Activated CD4-positive, alpha-beta T cell treated with anti-CD3 and anti-CD28 coated beads, Interleukin-2, amount 50 U/mL, for 1 hour (primary cell): ENCODE measurements around the gene DPH1.

Source experiments
- DNase-seq: peaks from one replicate; pipeline ENCODE4 v3.0.0-alpha.2; 2020

The DPH1 gene

DNA sequence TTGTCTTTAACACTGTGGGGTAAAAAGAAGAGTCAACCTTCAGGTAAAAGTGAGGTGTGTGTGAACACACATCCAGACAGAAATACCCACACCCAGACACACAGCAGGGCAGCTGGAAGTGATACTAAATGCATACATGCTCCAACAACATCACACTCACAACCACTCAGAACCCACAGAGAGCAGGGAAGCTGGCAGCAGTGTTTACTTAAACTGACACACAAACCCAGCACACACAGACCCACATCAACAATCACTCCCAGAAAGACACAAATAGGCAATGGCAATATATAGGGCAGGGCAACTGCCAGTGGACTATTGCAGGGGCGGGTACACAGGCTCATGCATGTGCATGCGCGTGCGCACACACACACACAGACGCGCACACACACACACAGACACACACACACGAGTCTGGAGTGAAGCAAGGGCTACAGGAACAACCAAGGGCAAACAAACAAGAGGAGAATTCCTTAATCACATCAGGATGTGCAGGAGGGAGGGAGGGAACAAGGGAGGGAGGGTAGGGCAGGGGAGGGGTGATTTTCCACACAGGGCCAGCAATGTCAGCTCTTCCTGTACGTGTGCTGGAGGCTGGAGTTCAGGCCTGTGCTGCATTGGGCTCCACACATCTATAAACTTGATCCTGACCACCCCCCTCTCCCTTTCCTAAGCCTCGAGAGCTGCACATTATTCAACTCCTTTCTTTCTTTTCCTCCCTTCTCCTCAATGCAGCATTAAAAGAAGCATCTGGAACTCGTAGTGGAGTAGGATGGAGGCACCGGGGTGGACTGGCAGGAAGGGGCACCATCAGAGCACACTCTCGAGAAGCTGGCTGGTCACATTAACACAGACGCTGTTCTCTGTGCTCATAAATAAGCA is 55.1 kb downstream of the DPH1 start:
- DNase-seq, result no peak

DNA sequence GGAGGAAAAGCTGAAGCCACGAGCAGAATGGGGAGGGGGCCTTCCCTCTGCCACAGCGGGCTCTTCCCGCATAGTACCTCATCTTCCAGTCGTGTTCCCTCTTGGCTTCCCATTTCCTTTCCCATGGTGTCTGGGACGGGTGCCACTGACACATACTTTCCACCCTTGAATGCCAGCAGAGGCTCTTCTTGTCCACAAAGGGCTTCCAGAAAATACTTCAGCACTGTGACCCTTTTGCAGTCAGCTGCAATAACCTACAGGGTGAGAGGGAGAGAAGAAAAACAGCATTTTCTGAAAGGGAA is 55.6 kb downstream of the DPH1 start:
- no peak for DNase-seq

DNA sequence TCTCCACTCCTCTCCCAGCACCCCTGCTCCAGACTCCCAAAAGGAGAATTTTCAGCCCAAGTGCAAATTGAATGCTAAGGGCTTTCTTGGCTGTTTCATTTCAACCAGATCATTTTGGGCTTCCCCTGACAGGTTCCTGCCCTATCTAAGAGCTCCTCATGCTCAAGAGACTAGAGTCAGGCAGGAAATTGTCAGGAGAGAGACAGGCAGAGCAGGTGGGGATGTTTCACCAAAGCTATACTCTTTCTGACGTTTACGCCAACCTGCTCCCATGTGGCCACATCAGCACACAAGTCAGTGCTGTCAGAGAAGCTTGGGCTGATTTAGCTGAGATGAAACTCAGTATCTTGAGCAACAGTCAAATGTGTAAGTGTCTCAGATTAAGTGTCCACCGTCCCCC is 56.4 kb downstream of the DPH1 start:
- DNase-seq, result no peak

DNA sequence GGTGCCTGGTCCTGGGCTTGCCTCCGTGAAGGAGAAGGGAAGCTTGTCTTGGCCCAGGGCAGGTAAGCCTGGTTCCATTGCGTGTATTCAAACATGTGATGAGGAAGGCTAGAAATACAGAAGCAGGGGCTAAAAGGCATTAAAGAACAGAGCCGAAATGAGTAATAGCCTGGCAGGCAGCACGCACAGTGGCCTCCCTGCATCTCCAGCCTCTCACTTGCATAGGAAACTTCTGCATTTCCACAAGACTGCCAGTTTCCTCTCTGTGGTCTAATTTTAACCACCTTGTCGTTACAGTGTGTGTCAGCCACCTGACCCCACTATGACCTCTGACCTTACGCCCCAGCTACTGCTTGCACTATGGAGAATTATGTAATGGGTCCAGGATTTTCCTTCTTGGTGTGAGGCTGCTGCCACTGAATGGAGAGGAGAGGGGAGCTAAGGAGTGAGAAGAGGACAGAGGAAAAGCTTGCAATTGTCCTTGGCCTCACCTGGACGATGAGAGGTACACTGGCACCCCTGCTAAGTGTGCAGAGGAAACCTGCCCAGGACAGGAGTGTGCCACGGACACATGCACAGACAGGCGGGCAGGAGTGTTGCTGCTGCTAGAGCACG is 57.8 kb downstream of the DPH1 start:
- DNase-seq, result peak; percentile 37

DNA sequence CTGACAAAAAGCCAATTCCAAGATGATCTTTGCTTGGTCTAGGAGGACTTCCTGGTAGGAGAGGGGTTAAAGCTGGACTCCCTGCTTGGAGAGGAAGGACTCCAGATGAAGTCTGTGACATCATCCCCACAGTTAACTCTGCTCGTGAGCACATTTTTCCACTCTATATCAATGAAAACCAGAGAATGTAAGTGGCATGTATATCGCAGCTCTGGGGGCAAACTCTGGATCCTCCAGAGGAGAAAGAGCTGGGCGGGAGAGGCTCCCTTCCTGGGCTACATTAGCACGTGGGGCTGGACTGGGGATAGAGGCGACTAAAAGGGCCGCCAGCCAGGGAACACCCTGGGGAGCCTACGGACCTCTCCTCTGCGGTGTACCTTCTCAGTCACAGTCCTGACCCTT is 59.1 kb downstream of the DPH1 start:
- DNase-seq, result no peak

DNA sequence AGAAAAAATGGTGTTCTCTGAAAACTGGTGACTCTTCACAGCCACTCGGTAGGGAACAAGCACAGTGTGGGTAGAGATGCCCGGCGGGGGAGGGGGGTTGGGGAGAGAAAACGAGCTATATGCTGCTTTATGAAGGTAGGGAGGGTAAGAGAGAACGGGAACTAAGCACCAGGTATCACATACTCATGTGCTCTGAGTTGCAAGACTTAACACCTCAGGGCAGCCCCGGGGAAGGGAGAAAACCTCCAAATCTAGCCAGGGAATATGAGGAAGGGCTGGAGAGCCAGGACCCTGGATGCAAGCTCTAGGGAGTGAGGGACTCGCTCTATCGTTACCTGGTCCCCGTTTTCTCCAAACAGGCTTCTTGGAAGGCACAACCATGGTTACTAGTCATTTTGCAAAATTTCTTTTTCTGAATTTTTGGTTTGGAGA is 60.3 kb downstream of the DPH1 start:
- peak; percentile 29 for DNase-seq

DNA sequence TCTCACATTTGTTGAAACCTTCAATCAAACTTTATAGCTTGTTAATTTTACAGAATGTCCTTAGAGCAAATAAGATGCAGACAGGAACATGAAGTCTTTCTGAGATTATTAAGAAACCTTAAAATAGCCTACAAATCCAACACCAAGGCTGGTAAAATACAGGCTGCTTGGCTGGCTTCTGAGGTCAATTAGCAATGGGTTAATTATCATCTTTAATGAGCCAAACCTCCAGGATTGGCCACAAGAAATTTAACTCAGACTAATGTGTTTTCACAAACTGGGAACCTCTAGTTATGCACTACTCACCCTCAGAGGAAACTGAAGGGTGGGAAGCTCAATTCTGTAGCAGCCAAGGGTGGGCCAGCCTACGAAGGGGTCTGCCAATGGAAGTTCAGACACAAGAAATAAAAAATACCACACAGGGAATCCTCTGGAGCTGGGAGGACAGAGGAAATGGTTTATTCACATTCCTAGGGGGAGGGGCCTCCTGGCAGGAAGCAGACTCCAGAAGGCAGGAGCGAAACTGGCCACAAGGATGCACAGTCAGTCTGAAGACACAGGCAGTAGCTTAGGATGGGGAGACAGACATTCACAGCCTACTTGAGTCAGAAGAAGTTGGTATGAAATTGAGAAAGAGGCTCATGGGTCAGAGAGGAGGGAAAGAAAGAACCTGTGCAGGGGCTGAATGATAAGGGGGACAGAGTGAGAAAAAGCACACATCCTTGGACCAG is 61.0 kb downstream of the DPH1 start:
- DNase-seq, result no peak

DNA sequence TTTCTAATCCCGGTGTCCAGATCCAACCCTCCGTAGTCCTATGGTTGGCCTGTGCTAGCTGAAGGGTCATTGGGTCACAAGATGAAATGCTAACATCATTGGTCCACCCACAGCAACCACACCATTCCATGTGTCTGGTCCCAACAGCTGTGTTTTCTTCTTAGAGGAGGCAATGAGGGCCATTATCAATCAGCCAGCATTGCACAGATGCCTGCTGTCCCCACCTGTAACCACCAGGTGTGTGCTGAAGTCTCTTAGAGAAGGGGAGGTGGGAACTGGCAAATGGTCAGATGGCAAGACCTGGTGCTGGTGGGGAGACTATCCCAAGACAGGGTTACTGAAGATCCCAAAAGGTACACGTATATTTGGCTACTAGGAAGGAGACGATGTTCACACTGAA is 62.3 kb downstream of the DPH1 start:
- DNase-seq, result no peak

DNA sequence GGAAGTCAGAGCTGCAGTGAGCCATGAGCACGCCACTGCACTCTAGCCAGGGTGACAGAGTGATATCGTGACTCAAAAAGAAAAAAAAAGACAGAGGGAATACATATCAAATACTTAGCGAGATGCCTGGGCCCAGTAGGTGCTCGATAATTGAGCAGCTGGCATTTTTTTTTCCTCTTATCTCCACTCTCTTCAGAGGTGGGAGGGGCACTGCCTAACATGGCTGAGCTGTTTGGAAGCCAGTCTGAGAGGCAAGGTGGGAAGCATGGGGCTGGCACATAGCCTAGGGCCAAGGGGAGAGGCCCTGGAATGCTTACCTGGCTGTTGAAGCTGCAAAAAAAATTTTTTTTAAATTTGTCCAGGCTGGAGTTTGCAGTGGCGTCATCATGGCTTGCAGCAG is 63.4 kb downstream of the DPH1 start:
- no peak for DNase-seq
